Measurements from ENCODE around the gene ZNF726.
"Not testable (repeated sequence)": the region's sequence is repeated elsewhere in the genome, so short reads cannot be mapped to it uniquely, and the experiment has no call there.

GRCh38 chr19:23876756-23877155 is 37.9 kb upstream of the ZNF726 start:
- TF ChIP-seq CTCF (IDR thresholded peaks at IDR 0.05); RELA (CRISPR knock-in tag; IDR thresholded peaks at IDR 0.05; ENCODE audit: borderline replicate concordance); JUN (CRISPR knock-in tag; IDR thresholded peaks at IDR 0.05); TEAD1 (CRISPR knock-in tag; IDR thresholded peaks at IDR 0.05); MAX (CRISPR knock-in tag; IDR thresholded peaks at IDR 0.05); ELF4 (CRISPR knock-in tag; IDR thresholded peaks at IDR 0.05; ENCODE audit: low read depth); E2F4 (CRISPR knock-in tag; IDR thresholded peaks at IDR 0.05; ENCODE audit: borderline replicate concordance, low read depth): not testable (repeated sequence)
